Measurements from ENCODE around the gene C1orf105. TPM values are rescaled to one million over a fixed set of nuclear protein-coding genes. Genes with fewer than 3 reads are reported as not detected.

The C1orf105 gene
- total RNA-seq, 1 donor from 2014 or later = not detected

GRCh38 chr1:172517081-172517480, 96.6 kb downstream of the C1orf105 start:
- H3K27me3 Mint-ChIP-seq (ENCODE audit: insufficient read depth, low read depth) = no peaks in the 10 kb centered on the region
- no peaks in the 10 kb centered on the region for H3K79me2 ChIP-seq (ENCODE audit: low read depth)
- H3K4me3 Mint-ChIP-seq = no peak overlapping the region
- H3K4me1 Mint-ChIP-seq = no peaks in the 10 kb centered on the region
- H3K4me3 ChIP-seq = no peak overlapping the region
- H3K36me3 ChIP-seq = no peaks in the 10 kb centered on the region
- H3K27ac Mint-ChIP-seq = no peak overlapping the region
- no peaks in the 10 kb centered on the region for H3K27me3 ChIP-seq
- no peaks in the 10 kb centered on the region for H3K36me3 Mint-ChIP-seq
- H3K9me3 ChIP-seq (ENCODE audit: low read depth) = no peaks in the 10 kb centered on the region
- no peak overlapping the region for H2AFZ ChIP-seq (replicated peaks)
- H3K27ac ChIP-seq = no peak overlapping the region
- no peaks in the 10 kb centered on the region for H4K20me1 ChIP-seq (ENCODE audit: low read depth)
- no peak overlapping the region for H3K4me2 ChIP-seq
- no peaks in the 10 kb centered on the region for H3K4me1 ChIP-seq
- H3K9me3 Mint-ChIP-seq = no peaks in the 10 kb centered on the region
- H3K9ac ChIP-seq = no peak overlapping the region
- H3F3A ChIP-seq (ENCODE audit: low read depth) = no peaks in the 10 kb centered on the region
- no peak for DNase-seq (ENCODE audit: low spot score)
- no peak for TF ChIP-seq EZH2 (IDR thresholded peaks at IDR 0.05)
- TF ChIP-seq CTCF (IDR thresholded peaks at IDR 0.05) = no peak
- no peak for TF ChIP-seq EZH2phosphoT487 (IDR thresholded peaks at IDR 0.05)

- no peak overlapping the region for H3K27ac ChIP-seq
- H3K4me1 ChIP-seq = no peaks in the 10 kb centered on the region
- no peaks in the 10 kb centered on the region for H3K9me3 ChIP-seq (ENCODE audit: low read depth)
- H3K4me2 ChIP-seq = no peak overlapping the region
- DNase-seq (ENCODE audit: low spot score) = no peak
- H3K9ac ChIP-seq = no peak overlapping the region
- H3K27me3 Mint-ChIP-seq (ENCODE audit: insufficient read depth, low read depth) = no peaks in the 10 kb centered on the region
- H3K27me3 ChIP-seq = no peaks in the 10 kb centered on the region
- no peaks in the 10 kb centered on the region for H3K79me2 ChIP-seq (ENCODE audit: low read depth)
- no peaks in the 10 kb centered on the region for H4K20me1 ChIP-seq (ENCODE audit: low read depth)
- H2AFZ ChIP-seq (replicated peaks) = no peak overlapping the region
- H3K4me1 Mint-ChIP-seq = no peaks in the 10 kb centered on the region
- H3K27ac Mint-ChIP-seq = no peak overlapping the region
- no peak overlapping the region for H3K4me3 ChIP-seq
- TF ChIP-seq EZH2phosphoT487 (IDR thresholded peaks at IDR 0.05) (no peak), CTCF (IDR thresholded peaks at IDR 0.05) (no peak), EZH2 (IDR thresholded peaks at IDR 0.05) (no peak)
- H3K9me3 Mint-ChIP-seq = no peaks in the 10 kb centered on the region
- H3F3A ChIP-seq (ENCODE audit: low read depth) = no peaks in the 10 kb centered on the region
- H3K4me3 Mint-ChIP-seq = no peak overlapping the region
- no peaks in the 10 kb centered on the region for H3K36me3 ChIP-seq
- H3K36me3 Mint-ChIP-seq = no peaks in the 10 kb centered on the region
These were observed 97.1 kb downstream of the C1orf105 start for GRCh38 chr1:172517545-172517944.

Other genes with a start within 250 kb of the C1orf105 start
- gene PIGC, start 23.4 kb downstream of the C1orf105 start, total RNA-seq (ENCODE audit: low replicate concordance) = 35.4 and 39.4 TPM in 2 replicates
- 73.5 and 109 TPM in 2 replicates for gene SUCO, start 112.5 kb downstream of the C1orf105 start, total RNA-seq (ENCODE audit: low replicate concordance)
- gene FASLG, start 238.4 kb downstream of the C1orf105 start, total RNA-seq (ENCODE audit: low replicate concordance) = not detected in 2 replicates

All from neural progenitor cell (in vitro differentiated cells).